WTC11 (cell line): ENCODE results near the gene INO80E. TPM values are rescaled to one million over a fixed set of nuclear protein-coding genes. Genes with fewer than 3 reads are reported as not detected.

Experiments
- ATAC-seq: fragments of 200-7000 bp; cut with Tn5 transposase; 2 replicates; pipeline ENCODE4 v1.10.0; 2021; ENCODE audit warnings: mild to moderate bottlenecking, moderate library complexity
- CTCF ChIA-PET: fragments of 300-600 bp; sonication (Branson Sonifier 250); formaldehyde crosslinking; loops from one replicate; lab custom pipeline; 2021; ENCODE audit warnings: antibody characterized with exemption; lab: Charles Lee
- POLR2A ChIA-PET: fragments of 350-600 bp; sonication (Branson Sonifier 250); formaldehyde crosslinking; loops from one replicate; lab custom pipeline; 2021; ENCODE audit warnings: antibody characterized with exemption; lab: Charles Lee
- DNase-seq: peaks from one replicate; pipeline ENCODE4 v3.0.0; 2021; ENCODE audit warnings: low spot score
- H3K27ac Mint-ChIP-seq: 2 replicates; pipeline ENCODE4 v1.8.0; 2021; ENCODE audit warnings: mixed read lengths
- H3K27me3 Mint-ChIP-seq: 2 replicates; pipeline ENCODE4 v1.8.0; 2021; ENCODE audit warnings: low read depth, mild to moderate bottlenecking, moderate library complexity, mixed read lengths
- H3K36me3 Mint-ChIP-seq: 2 replicates; pipeline ENCODE4 v1.8.0; 2021; ENCODE audit warnings: mixed read lengths
- H3K4me1 Mint-ChIP-seq: 2 replicates; pipeline ENCODE4 v1.8.0; 2022; ENCODE audit warnings: mixed read lengths
- H3K4me3 Mint-ChIP-seq: 2 replicates; pipeline ENCODE4 v1.8.0; 2021; ENCODE audit warnings: mild to moderate bottlenecking, moderate library complexity, mixed read lengths
- H3K9me3 Mint-ChIP-seq: 2 replicates; pipeline ENCODE4 v1.8.0; 2021; ENCODE audit warnings: mixed read lengths
- ATF2 ChIP-seq: sonication (generic); formaldehyde crosslinking; IDR thresholded peaks from 2 replicates; pipeline ENCODE4 v1.8.1; 2022; ENCODE audit warnings: low read depth, missing genetic modification reagents, borderline replicate concordance
- CREB1 ChIP-seq: sonication (generic); formaldehyde crosslinking; IDR thresholded peaks from 2 replicates; pipeline ENCODE4 v1.8.0; 2023; ENCODE audit warnings: mild to moderate bottlenecking, missing genetic modification reagents
- E2F4 ChIP-seq: sonication (generic); formaldehyde crosslinking; IDR thresholded peaks from 2 replicates; pipeline ENCODE4 v1.8.1; 2022; ENCODE audit warnings: low read depth, mild to moderate bottlenecking, moderate library complexity, missing genetic modification reagents, borderline replicate concordance
- E2F5 ChIP-seq: sonication (generic); formaldehyde crosslinking; IDR thresholded peaks from 2 replicates; pipeline ENCODE4 v1.8.1; 2022; ENCODE audit warnings: mild to moderate bottlenecking, moderate library complexity, missing genetic modification reagents
- ERG ChIP-seq: fragments of 250-450 bp; sonication (Bioruptor Pico); IDR thresholded peaks from 2 replicates; pipeline ENCODE4 v1.8.0; 2021; ENCODE audit warnings: mild to moderate bottlenecking
- FOXJ3 ChIP-seq: sonication (generic); formaldehyde crosslinking; IDR thresholded peaks from 2 replicates; pipeline ENCODE4 v1.9.0; 2021; ENCODE audit warnings: missing genetic modification reagents, mild to moderate bottlenecking, borderline replicate concordance
- FOXK1 ChIP-seq: sonication (generic); formaldehyde crosslinking; IDR thresholded peaks from 2 replicates; pipeline ENCODE4 v1.8.0; 2022; ENCODE audit warnings: mild to moderate bottlenecking, moderate library complexity, missing genetic modification reagents
- FOXP1 ChIP-seq: sonication (generic); formaldehyde crosslinking; IDR thresholded peaks from 2 replicates; pipeline ENCODE4 v1.8.0; 2022; ENCODE audit warnings: missing genetic modification reagents, mild to moderate bottlenecking, moderate library complexity, borderline replicate concordance
- GABPB1 ChIP-seq: sonication (generic); formaldehyde crosslinking; IDR thresholded peaks from 2 replicates; pipeline ENCODE4 v1.8.1; 2023; ENCODE audit warnings: mild to moderate bottlenecking, missing genetic modification reagents
- JUN ChIP-seq: sonication (generic); formaldehyde crosslinking; IDR thresholded peaks from 2 replicates; pipeline ENCODE4 v1.8.0; 2023; ENCODE audit warnings: mild to moderate bottlenecking, missing genetic modification reagents
- MAX ChIP-seq: sonication (generic); formaldehyde crosslinking; IDR thresholded peaks from 2 replicates; pipeline ENCODE4 v1.8.0; 2022; ENCODE audit warnings: mild to moderate bottlenecking, missing genetic modification reagents
- MLX ChIP-seq: sonication (generic); formaldehyde crosslinking; IDR thresholded peaks from 2 replicates; pipeline ENCODE4 v1.8.1; 2023; ENCODE audit warnings: mild to moderate bottlenecking, missing genetic modification reagents, moderate library complexity
- NR1H2 ChIP-seq: sonication (generic); formaldehyde crosslinking; IDR thresholded peaks from 2 replicates; pipeline ENCODE4 v1.9.0; 2021; ENCODE audit warnings: mild to moderate bottlenecking, moderate library complexity, missing genetic modification reagents
- NR2C2 ChIP-seq: sonication (generic); formaldehyde crosslinking; IDR thresholded peaks from 2 replicates; pipeline ENCODE4 v1.8.0; 2022; ENCODE audit warnings: mild to moderate bottlenecking, missing genetic modification reagents
- NR3C1 ChIP-seq: sonication (generic); formaldehyde crosslinking; conservative IDR thresholded peaks from 2 replicates; pipeline ENCODE4 v1.8.1; 2023; ENCODE audit warnings: low read depth, mild to moderate bottlenecking, missing genetic modification reagents
- RELA ChIP-seq: sonication (generic); formaldehyde crosslinking; IDR thresholded peaks from 2 replicates; pipeline ENCODE4 v1.8.1; 2022; ENCODE audit warnings: missing genetic modification reagents, mild to moderate bottlenecking, borderline replicate concordance
- SMAD4 ChIP-seq: sonication (generic); formaldehyde crosslinking; IDR thresholded peaks from 2 replicates; pipeline ENCODE4 v1.8.0; 2022; ENCODE audit warnings: mild to moderate bottlenecking, missing genetic modification reagents
- TEAD1 ChIP-seq: sonication (generic); formaldehyde crosslinking; IDR thresholded peaks from 2 replicates; pipeline ENCODE4 v1.8.0; 2022; ENCODE audit warnings: mild to moderate bottlenecking, missing genetic modification reagents
- TEAD4 ChIP-seq: sonication (generic); formaldehyde crosslinking; IDR thresholded peaks from 2 replicates; pipeline ENCODE4 v1.8.0; 2022; ENCODE audit warnings: mild to moderate bottlenecking, missing genetic modification reagents
- USF1 ChIP-seq: sonication (generic); formaldehyde crosslinking; IDR thresholded peaks from 2 replicates; pipeline ENCODE4 v1.8.0; 2022; ENCODE audit warnings: mild to moderate bottlenecking, missing genetic modification reagents
- ZBTB43 ChIP-seq: sonication (generic); formaldehyde crosslinking; IDR thresholded peaks from 2 replicates; pipeline ENCODE4 v1.8.1; 2023; ENCODE audit warnings: mild to moderate bottlenecking, missing genetic modification reagents
- ZNF121 ChIP-seq: sonication (generic); formaldehyde crosslinking; IDR thresholded peaks from 2 replicates; pipeline ENCODE4 v1.8.0; 2023; ENCODE audit warnings: missing genetic modification reagents
- ZNF219 ChIP-seq: sonication (generic); formaldehyde crosslinking; IDR thresholded peaks from 2 replicates; pipeline ENCODE4 v1.8.0; 2023; ENCODE audit warnings: missing genetic modification reagents, mild to moderate bottlenecking, borderline replicate concordance
- ZNF281 ChIP-seq: sonication (generic); formaldehyde crosslinking; IDR thresholded peaks from 2 replicates; pipeline ENCODE4 v1.8.0; 2023; ENCODE audit warnings: mild to moderate bottlenecking, missing genetic modification reagents
- ZNF423 ChIP-seq: fragments of 250-450 bp; sonication (Bioruptor Pico); IDR thresholded peaks from 2 replicates; pipeline ENCODE4 v2.1.2; 2022; ENCODE audit warnings: mild to moderate bottlenecking, moderate library complexity
- ZNF671 ChIP-seq: fragments of 250-450 bp; sonication (Bioruptor Pico); IDR thresholded peaks from 2 replicates; pipeline ENCODE4 v1.8.0; 2021; ENCODE audit warnings: mild to moderate bottlenecking
- total RNA-seq: library from RNA; stranded (reverse); gene quantifications from 3 replicates; pipeline ENCODE4 v1.2.3, GENCODE V29; 2021

Gene INO80E
- total RNA-seq, 1 experiment from 2014 or later, result 101 TPM

GRCh38 chr16:30028438-30029076 lies 32.5 kb downstream of the INO80E start:
- Mint-ChIP-seq H3K27me3 (peaks cover 20% of the 10 kb centered on the region), H3K9me3 (no peaks in the 10 kb centered on the region), H3K4me1 (peaks cover 35% of the 10 kb centered on the region), H3K4me3 (no peak overlapping the region), H3K36me3 (no peaks in the 10 kb centered on the region), H3K27ac (no peak overlapping the region)
- POLR2A ChIA-PET, result interaction anchor here (0.9 kb wide), 1 partner anchor 45 kb away, joined by 3 read pairs; no protein-coding TSS in a partner anchor
- CTCF ChIA-PET, result interaction anchor here (0.6 to 1.6 kb wide), 12 partner anchors 11 to 401 kb away, joined by 3 to 6 read pairs (median 3); partner anchors contain the start of genes DCTPP1 and SEZ6L2
- peak; percentile 31 for ATAC-seq
- DNase-seq, result peak; percentile 75
- TF ChIP-seq FOXJ3, result no peak
- TF ChIP-seq TEAD1 (CRISPR knock-in tag), result peak; percentile 78
- TF ChIP-seq ZNF219 (CRISPR knock-in tag), result peak; percentile 90; the same call in 1 of the 2 replicates
- TF ChIP-seq ERG (CRISPR knock-in tag), result no peak
- no peak for TF ChIP-seq NR3C1
- TF ChIP-seq RELA (CRISPR knock-in tag), result peak; percentile 25; the same call in 1 of the 2 replicates
- TF ChIP-seq NR2C2 (CRISPR knock-in tag), result 0 out of 2 replicates have a peak, but pooled peaks have one; percentile 47
- TF ChIP-seq FOXP1 (CRISPR knock-in tag), result peak; percentile 85; the same call in 1 of the 2 replicates
- TF ChIP-seq MAX, result peak; percentile 44; the same call in 1 of the 2 replicates
- TF ChIP-seq NR1H2 (CRISPR knock-in tag), result no peak
- 0 out of 2 replicates have a peak, but pooled peaks have one; percentile 60 for TF ChIP-seq FOXK1
- 0 out of 2 replicates have a peak, but pooled peaks have one; percentile 30 for TF ChIP-seq MLX (CRISPR knock-in tag)
- 0 out of 2 replicates have a peak, but pooled peaks have one; percentile 58 for TF ChIP-seq E2F4 (CRISPR knock-in tag)
- 0 out of 2 replicates have a peak, but pooled peaks have one; percentile 21 for TF ChIP-seq ZBTB43
- TF ChIP-seq CREB1 (CRISPR knock-in tag), result peak; percentile 70; the same call in 1 of the 2 replicates
- TF ChIP-seq JUN (CRISPR knock-in tag), result peak; percentile 90
- TF ChIP-seq SMAD4 (CRISPR knock-in tag), result 0 out of 2 replicates have a peak, but pooled peaks have one; percentile 28
- TF ChIP-seq ZNF423 (CRISPR knock-in tag), result 0 out of 2 replicates have a peak, but pooled peaks have one; percentile 25
- peak; percentile 63; the same call in 1 of the 2 replicates for TF ChIP-seq USF1 (CRISPR knock-in tag)
- no peak for TF ChIP-seq ATF2 (CRISPR knock-in tag)
- TF ChIP-seq ZNF671, result no peak
- TF ChIP-seq ZNF281 (CRISPR knock-in tag), result 0 out of 2 replicates have a peak, but pooled peaks have one; percentile 35
- peak; percentile 82; the same call in 1 of the 2 replicates for TF ChIP-seq TEAD4
- TF ChIP-seq E2F5 (CRISPR knock-in tag), result no peak
- peak; percentile 81 for TF ChIP-seq ZNF121 (CRISPR knock-in tag)
- TF ChIP-seq GABPB1 (CRISPR knock-in tag), result no peak
